Cardiac fibroblast (primary cell): Measurements from ENCODE around the gene KLHL12.
A peak's percentile ranks its signal among the peaks of the same experiment; 100 is the strongest.
"Not testable (repeated sequence)": the region's sequence is repeated elsewhere in the genome, so short reads cannot be mapped to it uniquely, and the experiment has no call there.

Experiments used
- DNase-seq, 2 donors: peaks; one replicate each; pipeline versions ENCODE4 v3.0.0 to v3.0.0-alpha.2; 2010; ENCODE audit warnings: low read depth in 2 of 2
- H3K4me3 ChIP-seq, 2 donors: replicated peaks in 1 of 2; 1 replicate in 1 of 2; 2 replicates in 1 of 2; pipeline ENCODE4 v1.5.1; 2011; ENCODE audit warnings: low read depth in 2 of 2, low read length in 2 of 2, mild to moderate bottlenecking in 2 of 2, moderate library complexity in 1 of 2
- TF ChIP-seq, protein P1 (sequence below): IDR thresholded peaks from one replicate; pipeline ENCODE4 v1.5.1; 2011; ENCODE audit warnings: low read depth, mild to moderate bottlenecking, low read length, inconsistent platforms

Gene KLHL12

DNA sequence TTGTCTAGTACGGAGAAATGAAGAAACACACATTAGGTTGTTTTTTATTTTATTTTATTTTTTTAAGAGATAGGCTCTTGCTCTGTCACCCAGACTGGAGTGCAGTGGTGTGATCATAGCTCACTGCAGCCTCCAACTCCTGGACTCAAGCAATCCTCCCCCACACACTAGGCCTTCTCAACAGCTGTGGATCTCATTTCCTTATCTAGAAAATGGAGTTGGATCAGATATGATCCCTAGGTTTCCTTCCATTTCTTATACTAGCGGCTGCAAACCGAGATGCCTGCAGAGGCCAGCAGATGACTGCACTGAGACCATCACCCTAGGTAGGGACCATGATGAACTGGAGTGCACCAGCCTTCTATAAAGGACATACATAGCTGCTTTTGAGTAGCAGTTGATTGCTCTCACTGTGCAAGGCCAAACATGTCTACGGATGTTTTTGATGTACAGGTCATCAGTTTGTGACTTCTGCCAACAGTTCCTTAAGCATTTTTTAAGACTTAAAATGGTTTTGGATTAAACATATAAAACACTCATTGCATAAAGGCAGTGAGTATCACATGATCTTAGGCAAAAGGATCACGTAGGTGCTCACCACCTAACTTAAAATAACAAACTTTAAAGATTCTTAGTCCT, 11.4 kb upstream of the KLHL12 start:
- DNase-seq: no peak
- H3K4me3 ChIP-seq: no peak overlapping the region
- TF ChIP-seq, protein P1, sequence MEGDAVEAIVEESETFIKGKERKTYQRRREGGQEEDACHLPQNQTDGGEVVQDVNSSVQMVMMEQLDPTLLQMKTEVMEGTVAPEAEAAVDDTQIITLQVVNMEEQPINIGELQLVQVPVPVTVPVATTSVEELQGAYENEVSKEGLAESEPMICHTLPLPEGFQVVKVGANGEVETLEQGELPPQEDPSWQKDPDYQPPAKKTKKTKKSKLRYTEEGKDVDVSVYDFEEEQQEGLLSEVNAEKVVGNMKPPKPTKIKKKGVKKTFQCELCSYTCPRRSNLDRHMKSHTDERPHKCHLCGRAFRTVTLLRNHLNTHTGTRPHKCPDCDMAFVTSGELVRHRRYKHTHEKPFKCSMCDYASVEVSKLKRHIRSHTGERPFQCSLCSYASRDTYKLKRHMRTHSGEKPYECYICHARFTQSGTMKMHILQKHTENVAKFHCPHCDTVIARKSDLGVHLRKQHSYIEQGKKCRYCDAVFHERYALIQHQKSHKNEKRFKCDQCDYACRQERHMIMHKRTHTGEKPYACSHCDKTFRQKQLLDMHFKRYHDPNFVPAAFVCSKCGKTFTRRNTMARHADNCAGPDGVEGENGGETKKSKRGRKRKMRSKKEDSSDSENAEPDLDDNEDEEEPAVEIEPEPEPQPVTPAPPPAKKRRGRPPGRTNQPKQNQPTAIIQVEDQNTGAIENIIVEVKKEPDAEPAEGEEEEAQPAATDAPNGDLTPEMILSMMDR: no peak

DNA sequence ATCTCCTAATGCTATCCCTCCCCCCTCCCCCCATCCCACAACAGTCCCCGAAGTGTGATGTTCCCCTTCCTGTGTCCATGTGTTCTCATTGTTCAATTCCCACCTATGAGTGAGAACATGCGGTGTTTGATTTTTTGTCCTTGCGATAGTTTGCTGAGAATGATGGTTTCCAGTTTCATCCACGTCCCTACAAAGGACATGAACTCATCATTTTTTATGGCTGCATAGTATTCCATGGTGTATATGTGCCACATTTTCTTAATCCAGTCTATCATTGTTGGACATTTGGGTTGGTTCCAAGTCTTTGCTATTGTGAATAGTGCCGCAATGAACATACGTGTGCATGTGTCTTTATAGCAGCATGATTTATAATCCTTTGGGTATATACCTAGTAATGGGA, 9.4 kb upstream of the KLHL12 start:
- not testable (repeated sequence) for H3K4me3 ChIP-seq, DNase-seq

DNA sequence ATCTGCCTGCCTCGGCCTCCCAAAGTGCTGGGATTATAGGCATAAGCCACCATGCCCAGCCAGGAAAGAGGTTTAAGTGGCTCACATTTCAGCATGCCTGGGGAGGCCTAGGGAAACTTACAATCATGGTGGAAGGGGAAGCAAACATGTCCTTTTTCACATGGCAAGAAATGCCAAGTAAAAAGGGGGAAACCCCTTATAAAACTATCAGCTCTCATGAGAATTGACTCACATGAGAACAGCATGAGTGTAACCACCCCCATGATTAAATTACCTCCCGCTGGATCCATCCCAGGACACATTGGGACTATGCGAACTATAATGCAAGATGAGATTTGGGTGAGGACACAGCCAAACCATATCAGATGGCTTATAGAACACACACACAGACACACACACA, 8.8 kb upstream of the KLHL12 start:
- TF ChIP-seq, protein P1: no peak
- no peak overlapping the region for H3K4me3 ChIP-seq
- DNase-seq: peak in 1 of 2 donors; percentile 1

DNA sequence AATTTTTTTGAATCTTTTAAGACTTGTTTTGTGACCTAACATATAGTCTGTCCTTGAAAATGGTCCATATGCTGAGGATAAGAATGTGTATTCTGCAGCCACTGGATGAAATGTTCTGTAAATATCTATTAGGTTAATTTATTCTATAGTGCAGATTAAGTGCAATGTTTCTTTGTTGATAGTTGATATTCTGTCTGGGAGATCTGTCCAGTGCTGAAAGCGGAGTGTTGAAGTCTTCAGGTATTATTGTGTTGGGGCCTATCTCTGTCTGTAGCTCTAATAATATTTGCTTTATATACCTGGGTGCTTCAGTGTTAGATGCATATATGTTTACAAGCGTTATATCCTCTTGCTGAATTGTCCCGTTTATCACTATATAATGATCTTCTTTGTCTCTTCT, 7.7 kb upstream of the KLHL12 start:
- TF ChIP-seq, protein P1: no peak
- no peak for DNase-seq

DNA sequence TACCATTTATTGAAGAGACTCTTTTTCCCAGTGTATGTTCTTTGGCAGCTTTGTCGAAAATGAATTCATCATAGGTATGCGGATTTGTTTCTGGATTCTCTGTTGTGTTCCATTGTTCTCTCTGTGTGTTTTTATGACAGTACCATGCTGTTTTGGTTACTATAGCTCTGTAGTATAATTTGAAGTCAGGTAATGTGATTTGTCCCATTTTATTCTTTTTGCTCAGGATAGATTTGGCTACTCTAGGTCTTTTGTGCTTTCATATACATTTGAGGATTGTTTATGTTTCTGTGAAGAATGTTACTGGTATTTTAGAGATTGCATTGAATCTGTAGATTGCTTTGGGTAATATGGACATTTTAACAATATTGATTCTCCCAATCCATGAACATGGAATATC, 5.4 kb upstream of the KLHL12 start:
- no peak overlapping the region for H3K4me3 ChIP-seq
- no peak for DNase-seq
- TF ChIP-seq, protein P1: no peak

More for the DNA sequence above, 7.7 kb upstream of the KLHL12 start:
- H3K4me3 ChIP-seq: no peak overlapping the region

DNA sequence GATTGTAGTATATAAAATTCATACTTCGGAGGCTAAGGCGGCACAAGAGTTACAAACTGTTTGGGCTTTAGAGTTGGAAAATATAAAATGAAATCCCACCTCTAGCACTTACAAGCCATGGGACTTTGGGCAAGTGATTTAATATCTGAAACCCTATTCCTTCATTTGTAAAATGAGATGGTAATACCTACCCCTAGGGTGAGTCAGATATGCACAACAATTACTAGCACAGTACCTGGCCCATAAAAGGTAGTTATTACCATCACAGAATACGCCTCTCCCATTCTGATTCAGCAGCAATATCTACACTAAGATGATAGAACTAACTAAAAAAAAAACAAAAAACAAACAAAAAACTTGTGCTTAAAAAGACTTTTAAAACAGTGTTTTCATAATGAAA, 3.5 kb downstream of the KLHL12 start:
- no peak for DNase-seq
- TF ChIP-seq, protein P1: no peak
- H3K4me3 ChIP-seq: no peak overlapping the region

DNA sequence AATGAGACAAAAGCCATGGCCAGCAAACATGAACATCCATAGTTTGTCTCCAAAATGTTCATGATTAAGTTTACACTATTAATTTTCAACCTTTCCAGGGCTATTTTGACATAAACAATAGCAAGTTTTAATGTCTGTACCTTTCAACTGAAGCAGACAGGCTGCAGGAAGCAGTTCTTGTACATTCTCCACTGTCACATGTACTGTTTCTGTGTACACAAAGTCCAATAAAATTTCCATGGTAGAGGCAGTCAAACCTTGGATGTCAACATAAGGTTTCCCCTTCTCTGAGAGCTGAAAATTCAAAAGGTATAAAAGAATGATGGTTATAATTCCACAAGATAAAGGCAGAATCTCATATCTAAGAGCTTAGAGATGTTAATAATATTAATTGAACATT, 7.4 kb downstream of the KLHL12 start:
- H3K4me3 ChIP-seq: no peak overlapping the region
- DNase-seq: no peak
- TF ChIP-seq, protein P1: no peak
